GM23248 (cell line): ENCODE results near the gene POLL. TPM values are rescaled to one million over a fixed set of nuclear protein-coding genes. Genes with fewer than 3 reads are reported as not detected.
A peak's percentile ranks its signal among the peaks of the same experiment; 100 is the strongest.

Experiments
- DNase-seq: peaks from one replicate; pipeline ENCODE4 v3.0.0-alpha.2; 2015
- H2AFZ ChIP-seq: fragments of 200-600 bp; sonication (generic); 2 replicates; pipeline ENCODE4 v1.6.1; 2016; ENCODE audit warnings: antibody characterized with exemption
- H3F3A ChIP-seq: fragments of 200-600 bp; sonication (generic); 2 replicates; pipeline ENCODE4 v1.6.1; 2016; ENCODE audit warnings: mild to moderate bottlenecking, antibody characterized with exemption, mixed run types; ENCODE audit not compliant: insufficient read depth
- H3K27ac ChIP-seq: fragments of 200-600 bp; sonication (generic); 2 replicates; pipeline ENCODE4 v1.5.1; 2016; ENCODE audit warnings: mild to moderate bottlenecking
- H3K27me3 ChIP-seq: fragments of 200-600 bp; sonication (generic); replicated peaks from 2 replicates; pipeline ENCODE4 v1.6.1; 2016; ENCODE audit warnings: mild to moderate bottlenecking; ENCODE audit not compliant: insufficient read depth
- H3K36me3 ChIP-seq: fragments of 200-600 bp; sonication (generic); 2 replicates; pipeline ENCODE4 v1.6.1; 2016; ENCODE audit warnings: low read depth, mild to moderate bottlenecking
- H3K4me1 ChIP-seq: fragments of 200-600 bp; sonication (generic); 2 replicates; pipeline ENCODE4 v1.6.1; 2016; ENCODE audit warnings: mild to moderate bottlenecking; ENCODE audit not compliant: insufficient read depth
- H3K4me2 ChIP-seq: fragments of 200-600 bp; sonication (generic); one replicate; pipeline ENCODE4 v1.6.1; 2016; ENCODE audit warnings: mild to moderate bottlenecking; ENCODE audit not compliant: unreplicated experiment
- H3K4me3 ChIP-seq: fragments of 200-600 bp; sonication (generic); 2 replicates; pipeline ENCODE4 v1.5.1; 2016; ENCODE audit warnings: mild to moderate bottlenecking
- H3K79me2 ChIP-seq: fragments of 200-600 bp; sonication (generic); 2 replicates; pipeline ENCODE4 v1.6.1; 2016; ENCODE audit warnings: mild to moderate bottlenecking; ENCODE audit not compliant: insufficient read depth
- H3K9ac ChIP-seq: fragments of 200-600 bp; sonication (generic); 2 replicates; pipeline ENCODE4 v1.6.1; 2016; ENCODE audit warnings: mild to moderate bottlenecking
- H3K9me2 ChIP-seq: fragments of 200-600 bp; sonication (generic); 2 replicates; pipeline ENCODE4 v1.6.1; 2016; ENCODE audit warnings: mixed run types, mild to moderate bottlenecking, moderate library complexity; ENCODE audit not compliant: insufficient read depth
- H3K9me3 ChIP-seq: fragments of 200-600 bp; sonication (generic); one replicate; pipeline ENCODE4 v1.6.1; 2017; ENCODE audit warnings: low read depth
- H4K20me1 ChIP-seq: fragments of 200-600 bp; sonication (generic); 2 replicates; pipeline ENCODE4 v1.6.0; 2016; ENCODE audit not compliant: insufficient read depth
- EZH2 ChIP-seq: fragments of 200-600 bp; sonication (generic); IDR thresholded peaks from 2 replicates; pipeline ENCODE4 v1.6.1; 2018; ENCODE audit warnings: antibody characterized with exemption, mild to moderate bottlenecking; ENCODE audit not compliant: insufficient read depth, poor library complexity, severe bottlenecking
- EZH2phosphoT487 ChIP-seq: fragments of 200-600 bp; sonication (generic); IDR thresholded peaks from 2 replicates; pipeline ENCODE4 v1.6.1; 2018; ENCODE audit warnings: antibody characterized with exemption, moderate library complexity, mild to moderate bottlenecking, low read depth; ENCODE audit not compliant: insufficient read depth
- WGBS, 2 experiments: methylation state at CpG; one replicate each; pipeline ENCODE4 v1.1.6; 2015 to 2017; ENCODE audit warnings: low lambda C conversion rate in 2 of 2, low coverage in 1 of 2; ENCODE audit errors: missing lambda C conversion rate in 2 of 2; 5-methylcytosine and 5-hydroxymethylcytosine counted together
- in situ Hi-C: fragments of 300-500 bp; cut with MboI; formaldehyde crosslinking; loops from 2 replicates; pipeline ENCODE4 v1.15.0; 2020
- polyA plus RNA-seq: library from polyadenylated mRNA; unstranded; fragments of >200 nt; fragmentation: Nextera tagmentation; extraction: Ambion mirVana; gene quantifications from 2 replicates; pipeline ENCODE4 v1.2.1, GENCODE V29; 2016
- total RNA-seq: library from RNA; depleted of rRNA; stranded (reverse); fragments of >200 nt; shearing (Covaris generic); gene quantifications from 2 replicates; pipeline ENCODE4 v1.2.3, GENCODE V29; 2014

The POLL gene
- total and polyA plus RNA-seq, 2 experiments from 2014 or later: 12.1 to 13.1 TPM

DNA sequence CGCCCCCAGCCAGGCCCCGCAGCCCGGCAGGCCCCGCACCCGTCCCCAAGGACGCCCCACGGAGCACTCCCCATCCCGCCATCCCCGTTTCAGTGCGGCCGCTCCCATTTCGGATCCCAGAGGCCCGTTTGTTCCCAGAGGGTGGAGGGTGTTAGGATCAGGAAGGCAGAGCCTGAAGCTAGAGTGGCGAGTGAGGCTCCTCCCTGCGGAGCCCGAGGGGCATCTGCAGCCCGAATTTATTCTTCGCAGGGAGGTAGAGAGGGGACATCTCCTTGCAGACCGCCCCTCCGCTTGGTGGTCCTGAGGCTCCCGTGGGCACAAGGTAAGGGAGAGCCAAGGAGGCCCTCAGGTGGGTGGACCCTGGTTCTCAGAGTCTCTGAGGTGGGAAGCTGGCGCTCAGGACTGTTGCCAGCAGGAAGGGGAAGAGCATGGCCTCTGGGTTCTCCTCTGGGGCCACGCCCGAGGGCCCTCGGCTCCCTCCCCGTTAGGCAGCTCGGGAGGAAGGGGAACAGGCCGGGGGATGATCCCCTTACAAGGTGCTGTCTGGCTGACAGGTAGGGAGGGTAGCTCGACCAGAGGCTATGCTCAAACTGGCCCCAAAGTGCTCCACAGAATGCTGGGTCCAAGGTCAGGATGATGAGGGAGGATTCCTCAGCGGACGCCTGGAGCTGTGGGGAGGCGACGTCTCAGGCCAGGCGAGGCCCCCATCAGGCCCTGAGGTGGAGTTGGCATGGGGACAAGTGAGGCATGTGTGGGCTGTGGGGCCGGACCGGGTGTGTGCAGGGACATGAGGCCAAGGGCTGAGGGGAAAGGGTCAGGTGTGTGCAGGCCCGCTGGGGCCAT is 17.4 kb downstream of the POLL start:
- H3K9me2 ChIP-seq: no peaks in the 10 kb centered on the region
- H3K4me2 ChIP-seq: peak overlapping the region; percentile 83
- H3K4me1 ChIP-seq: no peaks in the 10 kb centered on the region
- H3K36me3 ChIP-seq: no peaks in the 10 kb centered on the region
- H2AFZ ChIP-seq: peak overlapping the region; percentile 84
- no peaks in the 10 kb centered on the region for H4K20me1 ChIP-seq
- H3K9me3 ChIP-seq: no peaks in the 10 kb centered on the region
- in situ Hi-C loops: no loop called here
- peak overlapping the region; percentile 65 for H3K9ac ChIP-seq
- WGBS, 2 experiments: 9 to 24% methylated on average over 22 to 37 of the region's 37 CpGs
- H3K79me2 ChIP-seq: no peaks in the 10 kb centered on the region
- no peak for TF ChIP-seq EZH2
- TF ChIP-seq EZH2phosphoT487: no peak
- H3K27me3 ChIP-seq: peaks cover 25% of the 10 kb centered on the region
- H3F3A ChIP-seq: no peaks in the 10 kb centered on the region
- peak overlapping the region; percentile 70 for H3K4me3 ChIP-seq
- DNase-seq: no peak
- H3K27ac ChIP-seq: no peak overlapping the region

DNA sequence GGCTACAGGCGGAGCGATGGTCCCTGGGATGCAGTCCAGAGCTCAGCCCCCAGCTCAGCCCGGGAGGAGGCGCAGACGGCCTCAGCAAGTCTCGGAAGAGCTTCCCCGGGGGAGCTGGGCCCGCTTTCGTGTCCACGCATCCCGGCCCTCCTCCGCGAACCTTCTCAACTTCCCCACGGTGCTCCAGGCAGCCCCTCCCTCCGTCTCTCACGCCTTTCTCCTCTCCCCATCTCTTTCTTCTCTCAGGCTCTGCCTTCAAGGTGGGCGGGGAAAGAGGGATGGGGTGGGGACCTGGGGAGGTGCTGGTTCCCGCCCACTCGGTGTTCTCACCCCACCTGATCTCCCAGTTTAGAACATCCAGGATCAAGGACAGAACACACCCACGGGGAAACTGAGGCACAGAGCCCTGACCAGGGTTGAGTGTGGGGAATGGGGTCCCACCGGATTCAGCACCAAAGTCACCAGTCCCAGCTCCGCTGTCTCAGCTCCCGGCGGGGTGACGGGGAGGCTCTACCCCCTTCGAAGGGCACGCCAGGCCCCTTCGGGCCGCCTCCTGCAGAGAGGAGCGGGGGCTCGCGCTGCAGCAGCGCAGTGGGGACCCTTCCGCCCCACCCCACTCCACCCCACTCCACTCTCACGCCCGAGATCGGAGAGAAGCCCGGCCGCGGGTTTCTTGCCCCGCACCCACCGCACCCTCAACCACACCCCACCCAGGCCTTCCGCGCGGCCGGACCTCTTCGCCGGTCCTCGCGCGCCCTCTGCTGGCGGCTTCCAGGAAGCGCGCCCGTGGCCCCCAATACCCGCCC is 18.2 kb downstream of the POLL start:
- no peaks in the 10 kb centered on the region for H3K79me2 ChIP-seq
- no peaks in the 10 kb centered on the region for H3F3A ChIP-seq
- in situ Hi-C loops: loop anchor here (10.0 kb wide), 1 partner anchor 355 kb away; no protein-coding TSS in a partner anchor
- no peaks in the 10 kb centered on the region for H3K4me1 ChIP-seq
- H2AFZ ChIP-seq: peak overlapping the region; percentile 84
- H3K4me3 ChIP-seq: peak overlapping the region; percentile 70
- peak overlapping the region; percentile 83 for H3K4me2 ChIP-seq
- H3K27ac ChIP-seq: no peak overlapping the region
- DNase-seq: peak; percentile 85
- no peaks in the 10 kb centered on the region for H3K9me3 ChIP-seq
- peak overlapping the region; percentile 65 for H3K9ac ChIP-seq
- WGBS, 2 experiments: 1 to 2% methylated on average over 26 to 55 of the region's 56 CpGs
- H3K36me3 ChIP-seq: no peaks in the 10 kb centered on the region
- no peaks in the 10 kb centered on the region for H4K20me1 ChIP-seq
- TF ChIP-seq EZH2phosphoT487: no peak
- no peak for TF ChIP-seq EZH2
- H3K27me3 ChIP-seq: peaks cover 30% of the 10 kb centered on the region
- no peaks in the 10 kb centered on the region for H3K9me2 ChIP-seq

DNA sequence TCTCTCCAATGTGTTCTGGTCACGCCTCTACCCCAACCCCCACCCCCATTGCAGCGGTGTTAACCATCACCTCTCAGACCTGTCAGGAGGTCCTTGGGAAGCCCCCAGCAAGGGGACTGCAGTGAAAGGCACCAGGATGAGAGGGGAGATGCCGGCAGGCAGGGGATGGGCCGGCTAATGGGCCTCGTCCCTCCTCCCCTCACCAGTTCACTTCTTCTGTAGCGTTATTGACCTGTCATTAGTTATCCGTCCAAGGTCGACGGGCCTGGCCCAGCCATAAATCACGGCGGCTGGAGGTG is 18.8 kb downstream of the POLL start:
- Histone ChIP-seq H3K4me1 (no peaks in the 10 kb centered on the region), H3K27ac (no peak overlapping the region), H4K20me1 (no peaks in the 10 kb centered on the region), H3K27me3 (peaks cover 30% of the 10 kb centered on the region), H3K36me3 (no peaks in the 10 kb centered on the region), H3K4me3 (no peak overlapping the region), H3K9me3 (no peaks in the 10 kb centered on the region), H3F3A (no peaks in the 10 kb centered on the region), H3K9ac (no peak overlapping the region), H3K9me2 (no peaks in the 10 kb centered on the region), H3K79me2 (no peaks in the 10 kb centered on the region), H2AFZ (peak overlapping the region; percentile 84), H3K4me2 (no peak overlapping the region)
- 3 to 9% methylated on average over 11 of the region's 11 CpGs for WGBS, 2 experiments
- in situ Hi-C loops: loop anchor here (10.0 kb wide), 1 partner anchor 354 kb away; no protein-coding TSS in a partner anchor
- DNase-seq: no peak
- TF ChIP-seq EZH2 (no peak), EZH2phosphoT487 (no peak)

DNA sequence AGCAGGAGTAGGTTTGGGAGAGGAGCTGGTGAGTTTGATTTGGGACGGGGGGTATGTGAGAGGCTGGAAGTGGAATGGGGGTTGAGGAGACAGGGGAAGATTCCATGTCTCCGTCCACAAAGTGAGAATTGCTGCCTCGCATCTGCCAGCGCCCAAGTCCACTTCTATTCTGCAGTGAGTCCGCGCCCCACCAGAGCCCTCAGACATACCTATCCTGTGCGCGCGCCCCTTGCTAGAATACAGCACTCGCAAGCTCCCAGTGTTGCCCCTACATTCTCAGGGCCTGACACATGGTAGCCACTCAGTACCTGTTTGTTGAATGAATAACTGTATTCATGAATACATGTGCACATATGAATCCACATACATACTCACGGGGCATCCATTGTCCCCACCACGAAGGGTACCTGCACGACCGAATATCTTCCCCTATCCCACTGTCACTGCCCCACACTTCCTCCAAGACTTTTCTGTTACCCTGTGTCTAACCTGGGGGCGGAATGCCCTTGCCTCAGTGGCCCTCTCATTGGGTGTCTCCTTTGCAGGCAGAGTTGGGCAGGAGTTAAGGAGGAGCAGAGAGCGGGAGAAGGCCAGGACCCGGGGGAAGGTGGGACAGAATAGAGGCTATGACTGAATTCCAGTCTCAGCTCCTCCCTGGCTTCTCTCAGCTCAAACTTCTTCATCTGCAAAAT is 19.9 kb downstream of the POLL start:
- Histone ChIP-seq H3K4me1 (no peaks in the 10 kb centered on the region), H3K27me3 (peaks cover 30% of the 10 kb centered on the region), H3K9ac (no peak overlapping the region), H2AFZ (no peak overlapping the region), H3K4me2 (no peak overlapping the region), H3K79me2 (no peaks in the 10 kb centered on the region), H3K4me3 (no peak overlapping the region), H3K36me3 (no peaks in the 10 kb centered on the region), H4K20me1 (no peaks in the 10 kb centered on the region), H3K27ac (no peak overlapping the region), H3K9me3 (no peaks in the 10 kb centered on the region), H3F3A (no peaks in the 10 kb centered on the region), H3K9me2 (no peaks in the 10 kb centered on the region)
- in situ Hi-C loops: loop anchor here (10.0 kb wide), 1 partner anchor 353 kb away; no protein-coding TSS in a partner anchor
- TF ChIP-seq EZH2phosphoT487 (no peak), EZH2 (no peak)
- WGBS, 2 experiments: 78 to 81% methylated on average over 17 of the region's 17 CpGs
- DNase-seq: no peak
